Natural killer cell (primary cell): ENCODE results near the gene UST. TPM values are rescaled to one million over a fixed set of nuclear protein-coding genes. Genes with fewer than 3 reads are reported as not detected.
"Not testable (repeated sequence)": the region's sequence is repeated elsewhere in the genome, so short reads cannot be mapped to it uniquely, and the experiment has no call there.

Experiments used
- ATAC-seq, 3 donors: fragments of 150-1000 bp in 2 of 3; fragments of 200-7000 bp in 1 of 3; cut with Tn5 transposase; 1 replicate in 1 of 3; 2 replicates in 2 of 3; pipeline ENCODE4 v1.10.0; 2021; ENCODE audit warnings: mild to moderate bottlenecking in 2 of 3, moderate library complexity in 2 of 3
- DNase-seq, 2 donors: peaks; one replicate each; pipeline versions ENCODE4 v3.0.0 to v3.0.0-alpha.2; 2013 to 2021; ENCODE audit warnings: mixed read lengths in 1 of 2
- H3K27ac ChIP-seq: one replicate; pipeline ENCODE4 v1.5.1; 2013; ENCODE audit warnings: mild to moderate bottlenecking, low read length
- H3K27me3 ChIP-seq: one replicate; pipeline ENCODE4 v1.6.1; 2013; ENCODE audit warnings: low read length; ENCODE audit not compliant: control insufficient read depth, insufficient read depth
- H3K36me3 ChIP-seq: one replicate; pipeline ENCODE4 v1.6.1; 2013; ENCODE audit warnings: low read length; ENCODE audit not compliant: control insufficient read depth, insufficient read depth
- H3K4me1 ChIP-seq: one replicate; pipeline ENCODE4 v1.6.1; 2013; ENCODE audit warnings: low read length; ENCODE audit not compliant: control insufficient read depth, insufficient read depth
- H3K4me3 ChIP-seq: one replicate; pipeline ENCODE4 v1.5.1; 2013; ENCODE audit warnings: low read length
- H3K9me3 ChIP-seq: one replicate; pipeline ENCODE4 v1.6.1; 2013; ENCODE audit warnings: low read length; ENCODE audit not compliant: control insufficient read depth, insufficient read depth
- H3K27ac Mint-ChIP-seq, 2 donors: one replicate each; pipeline ENCODE4 v1.8.0; 2022; ENCODE audit warnings: mild to moderate bottlenecking in 2 of 2, mixed read lengths in 2 of 2, moderate library complexity in 1 of 2
- H3K27me3 Mint-ChIP-seq, 2 donors: one replicate each; pipeline ENCODE4 v1.8.0; 2022; ENCODE audit warnings: low read depth in 2 of 2, mixed read lengths in 2 of 2
- H3K36me3 Mint-ChIP-seq: one replicate; pipeline ENCODE4 v1.8.0; 2022; ENCODE audit warnings: mixed read lengths
- H3K4me1 Mint-ChIP-seq, 2 donors: one replicate each; pipeline ENCODE4 v1.8.0; 2022; ENCODE audit warnings: mixed read lengths in 2 of 2
- H3K4me3 Mint-ChIP-seq: one replicate; pipeline ENCODE4 v1.8.0; 2022; ENCODE audit warnings: mild to moderate bottlenecking, moderate library complexity, mixed read lengths
- H3K9me3 Mint-ChIP-seq, 2 donors: one replicate each; pipeline ENCODE4 v1.8.0; 2022; ENCODE audit warnings: mixed read lengths in 2 of 2
- WGBS: methylation state at CpG from one replicate; pipeline ENCODE4 v1.1.7; 2013; ENCODE audit warnings: missing lambda C conversion rate; ENCODE audit not compliant: insufficient coverage; 5-methylcytosine and 5-hydroxymethylcytosine counted together
- intact Hi-C: fragments of 100-400 bp; cut with micrococcal nuclease; formaldehyde crosslinking; loops from one replicate; pipeline ENCODE4 v1.14.2; 2022
- total RNA-seq, 4 donors: library from RNA; stranded (reverse); fragments of 120-200 nt in 1 of 4; gene quantifications; one replicate each; pipeline versions ENCODE4 v1.2.3 to v1.2.4, GENCODE V29; 2013 to 2022
- TF ChIP-seq, protein P1 (sequence below): fragments of 200-600 bp; IDR thresholded peaks from one replicate; pipeline ENCODE4 v1.8.0; 2022; ENCODE audit warnings: antibody characterized with exemption

The UST gene
- total RNA-seq, 3 donors from 2014 or later (not counting 1 experiment from before 2014, with no cell fraction given), result 6.3 to 11.9 (median 10.6) TPM

DNA sequence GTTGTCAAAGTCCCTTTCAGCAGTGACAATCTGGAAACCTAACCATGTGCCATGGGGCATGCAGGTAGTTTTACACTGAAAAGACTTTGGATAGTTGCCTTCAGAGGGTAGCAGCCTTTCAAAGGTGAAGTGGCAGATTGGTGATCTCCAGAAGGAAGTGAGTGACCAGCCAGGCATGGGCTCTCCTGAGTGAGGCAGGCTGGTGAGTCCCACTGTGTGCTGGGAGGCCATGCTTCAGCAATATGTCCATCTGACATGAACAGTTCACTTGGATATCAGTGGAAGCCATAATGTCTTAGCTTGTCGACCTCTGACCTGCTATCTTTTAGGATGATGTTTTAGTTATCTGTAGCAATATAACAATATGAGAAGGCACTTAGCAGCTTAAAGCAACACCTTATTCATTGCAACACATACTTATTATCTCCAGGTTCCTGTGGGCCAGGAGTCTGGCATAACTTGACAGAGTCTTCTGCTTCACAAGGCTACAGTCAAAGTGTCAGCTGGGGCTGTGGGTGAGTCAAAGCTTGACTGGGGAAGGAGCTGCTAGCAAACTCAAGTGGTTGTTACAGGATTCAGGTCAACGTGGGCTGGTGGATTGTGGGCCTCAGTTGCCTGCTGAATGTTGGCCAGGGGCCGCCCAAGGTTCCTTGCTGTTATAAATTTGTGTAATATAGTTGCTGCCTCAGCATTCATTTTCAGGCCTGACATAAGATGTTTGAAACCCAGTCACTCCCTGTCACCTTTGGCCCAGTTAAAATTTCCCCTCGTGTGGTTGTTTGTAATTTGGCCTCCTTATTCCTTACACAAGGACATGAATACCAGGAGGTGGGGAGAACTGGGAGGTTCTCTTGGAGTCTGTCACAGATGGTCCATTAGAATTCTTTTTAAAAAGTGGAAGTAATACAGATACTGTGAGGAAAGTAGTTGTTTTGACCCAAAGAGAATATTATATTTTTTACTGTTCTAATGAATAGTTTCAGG is 100.2 kb downstream of the UST start:
- peak in 2 of 3 donors; percentile 33 to 52 for ATAC-seq
- Histone ChIP-seq H3K9me3 (no peaks in the 10 kb centered on the region), H3K27me3 (no peaks in the 10 kb centered on the region), H3K4me3 (no peak overlapping the region), H3K27ac (no peak overlapping the region), H3K36me3 (no peaks in the 10 kb centered on the region), H3K4me1 (peaks cover 4% of the 10 kb centered on the region)
- no peaks in the 10 kb centered on the region for H3K9me3 Mint-ChIP-seq
- peak overlapping the region; percentile 45 to 69 for H3K27ac Mint-ChIP-seq
- TF ChIP-seq, protein P1, sequence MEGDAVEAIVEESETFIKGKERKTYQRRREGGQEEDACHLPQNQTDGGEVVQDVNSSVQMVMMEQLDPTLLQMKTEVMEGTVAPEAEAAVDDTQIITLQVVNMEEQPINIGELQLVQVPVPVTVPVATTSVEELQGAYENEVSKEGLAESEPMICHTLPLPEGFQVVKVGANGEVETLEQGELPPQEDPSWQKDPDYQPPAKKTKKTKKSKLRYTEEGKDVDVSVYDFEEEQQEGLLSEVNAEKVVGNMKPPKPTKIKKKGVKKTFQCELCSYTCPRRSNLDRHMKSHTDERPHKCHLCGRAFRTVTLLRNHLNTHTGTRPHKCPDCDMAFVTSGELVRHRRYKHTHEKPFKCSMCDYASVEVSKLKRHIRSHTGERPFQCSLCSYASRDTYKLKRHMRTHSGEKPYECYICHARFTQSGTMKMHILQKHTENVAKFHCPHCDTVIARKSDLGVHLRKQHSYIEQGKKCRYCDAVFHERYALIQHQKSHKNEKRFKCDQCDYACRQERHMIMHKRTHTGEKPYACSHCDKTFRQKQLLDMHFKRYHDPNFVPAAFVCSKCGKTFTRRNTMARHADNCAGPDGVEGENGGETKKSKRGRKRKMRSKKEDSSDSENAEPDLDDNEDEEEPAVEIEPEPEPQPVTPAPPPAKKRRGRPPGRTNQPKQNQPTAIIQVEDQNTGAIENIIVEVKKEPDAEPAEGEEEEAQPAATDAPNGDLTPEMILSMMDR, result no peak
- H3K4me1 Mint-ChIP-seq, result peaks cover 37 to 42% of the 10 kb centered on the region in 2 donors
- H3K4me3 Mint-ChIP-seq, result no peak overlapping the region
- no peak for DNase-seq
- 65% methylated on average over 4 of the region's 4 CpGs for WGBS
- intact Hi-C loops, result no loop called here
- H3K27me3 Mint-ChIP-seq, result no peaks in the 10 kb centered on the region
- no peaks in the 10 kb centered on the region for H3K36me3 Mint-ChIP-seq

DNA sequence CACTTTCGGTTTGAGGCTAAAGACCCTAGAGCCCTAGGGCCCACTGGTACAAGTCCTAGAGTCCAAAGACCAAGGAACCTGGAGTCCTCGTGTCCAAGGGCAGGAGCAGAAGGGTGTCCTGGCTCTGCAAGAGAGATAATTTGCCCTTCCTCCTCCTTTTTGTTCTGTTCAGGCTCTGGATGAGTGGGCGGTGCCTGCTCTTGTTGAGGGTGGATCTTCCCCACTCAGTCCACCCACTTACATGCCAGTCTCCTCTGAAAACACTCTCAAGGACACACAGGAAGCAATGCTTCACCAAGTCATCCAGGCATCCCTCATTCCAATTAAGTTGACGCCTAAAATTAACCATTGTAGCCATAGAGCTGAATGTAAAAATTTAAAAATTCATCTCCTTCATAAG is 102.1 kb downstream of the UST start:
- ATAC-seq, result no peak

DNA sequence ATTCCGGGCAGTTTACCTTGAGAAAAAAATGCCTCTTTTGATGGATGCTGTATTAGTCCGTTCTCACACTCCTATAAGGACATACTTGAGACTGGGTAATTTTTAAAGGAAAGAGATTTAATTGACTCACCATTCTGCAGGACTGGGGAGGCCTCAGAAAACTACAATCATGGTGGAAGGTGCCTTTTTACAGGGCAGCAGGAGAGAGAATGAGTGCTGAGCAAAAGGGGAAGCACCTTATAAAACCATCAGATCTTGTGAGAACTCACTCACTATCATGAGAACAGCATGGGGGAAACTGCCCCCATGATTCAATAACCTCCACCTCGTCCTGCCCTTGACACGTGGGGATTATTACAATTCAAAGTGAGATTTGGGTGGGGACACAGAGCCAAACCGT is 102.6 kb downstream of the UST start:
- H3K4me3 Mint-ChIP-seq, H3K27ac ChIP-seq, DNase-seq, ATAC-seq, H3K4me3 ChIP-seq, H3K27ac Mint-ChIP-seq, H3K4me1 ChIP-seq, H3K36me3 Mint-ChIP-seq, H3K9me3 Mint-ChIP-seq, intact Hi-C loops, H3K27me3 ChIP-seq, H3K9me3 ChIP-seq, H3K27me3 Mint-ChIP-seq, H3K36me3 ChIP-seq: not testable (repeated sequence)
- WGBS, result no CpG with 5 or more reads among the region's 5 CpGs
- peaks cover 52% of the 10 kb centered on the region in 2 donors for H3K4me1 Mint-ChIP-seq

More for the DNA sequence above, 102.1 kb downstream of the UST start:
- no peak overlapping the region for H3K4me3 ChIP-seq
- no peak for DNase-seq
- H3K4me1 ChIP-seq, result peaks cover 4% of the 10 kb centered on the region
- H3K9me3 Mint-ChIP-seq, result no peaks in the 10 kb centered on the region
- H3K27ac ChIP-seq, result no peak overlapping the region
- H3K36me3 ChIP-seq, result no peaks in the 10 kb centered on the region
- H3K4me1 Mint-ChIP-seq, result peaks cover 47% of the 10 kb centered on the region in 2 donors
- no peaks in the 10 kb centered on the region for H3K27me3 ChIP-seq
- no peaks in the 10 kb centered on the region for H3K27me3 Mint-ChIP-seq
- no peaks in the 10 kb centered on the region for H3K9me3 ChIP-seq
- H3K4me3 Mint-ChIP-seq, result no peak overlapping the region
- TF ChIP-seq, protein P1, result no peak
- no peak overlapping the region for H3K27ac Mint-ChIP-seq
- no peaks in the 10 kb centered on the region for H3K36me3 Mint-ChIP-seq
- WGBS, result 97% methylated on average over 4 of the region's 4 CpGs
- intact Hi-C loops, result no loop called here

DNA sequence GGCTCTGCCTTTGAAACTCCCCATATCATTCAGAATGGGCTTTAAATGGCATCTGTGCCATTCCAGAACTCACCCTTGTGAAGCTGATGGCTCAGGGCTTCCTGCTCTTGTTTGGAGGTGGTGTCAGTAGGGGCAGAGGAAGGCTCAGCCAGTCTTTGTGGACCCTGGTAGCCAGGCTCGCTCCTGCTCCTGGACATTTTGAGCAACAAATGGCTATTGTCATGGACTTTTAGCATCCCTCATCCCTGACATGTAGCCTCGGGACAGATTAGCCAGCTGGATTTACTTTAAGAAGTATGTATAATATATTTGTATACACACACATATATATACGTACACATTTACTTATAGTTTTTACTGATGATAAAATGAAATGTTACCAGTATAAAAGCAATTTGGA is 104.1 kb downstream of the UST start:
- H3K27me3 Mint-ChIP-seq, result no peaks in the 10 kb centered on the region

More for the DNA sequence above, 104.1 kb downstream of the UST start:
- no peak overlapping the region for H3K4me3 ChIP-seq
- peaks cover 6% of the 10 kb centered on the region for H3K4me1 ChIP-seq
- no peaks in the 10 kb centered on the region for H3K36me3 ChIP-seq
- H3K4me3 Mint-ChIP-seq, result no peak overlapping the region
- peaks cover 44 to 51% of the 10 kb centered on the region in 2 donors for H3K4me1 Mint-ChIP-seq
- TF ChIP-seq, protein P1, result no peak
- no peak overlapping the region for H3K27ac Mint-ChIP-seq
- H3K27ac ChIP-seq, result no peak overlapping the region
- ATAC-seq, result no peak
- H3K9me3 Mint-ChIP-seq, result no peaks in the 10 kb centered on the region
- no peaks in the 10 kb centered on the region for H3K27me3 ChIP-seq
- intact Hi-C loops, result no loop called here
- no peaks in the 10 kb centered on the region for H3K9me3 ChIP-seq
- no peak for DNase-seq
- 92% methylated on average over 1 of the region's 3 CpGs for WGBS
- no peaks in the 10 kb centered on the region for H3K36me3 Mint-ChIP-seq
